B cell (primary cell): ENCODE data around the gene ADORA2A. TPM values are rescaled to one million over a fixed set of nuclear protein-coding genes. Genes with fewer than 3 reads are reported as not detected.

ENCODE experiments used
- ATAC-seq: fragments of 200-7000 bp; cut with Tn5 transposase; one replicate; pipeline ENCODE4 v1.10.0; 2021; ENCODE audit warnings: low read depth, mild to moderate bottlenecking, moderate number of reproducible peaks, moderate library complexity
- CTCF ChIA-PET: fragments of 350-600 bp; sonication (Branson Sonifier 250); formaldehyde crosslinking; loops from one replicate; lab custom pipeline; 2021; ENCODE audit warnings: antibody characterized with exemption, inconsistent platforms; lab: Charles Lee
- POLR2A ChIA-PET: fragments of 350-600 bp; sonication (Branson Sonifier 250); formaldehyde crosslinking; loops from one replicate; lab custom pipeline; 2021; ENCODE audit warnings: antibody characterized with exemption; lab: Charles Lee
- DNase-seq: peaks from one replicate; pipeline ENCODE4 v3.0.0; 2013
- H2AFZ ChIP-seq: 2 replicates; pipeline ENCODE4 v1.6.1; 2012; ENCODE audit warnings: mild to moderate bottlenecking, low read depth, low read length; ENCODE audit not compliant: insufficient read depth, poor library complexity, severe bottlenecking
- H3K27ac ChIP-seq, 2 donors: 1 replicate in 1 of 2; 2 replicates in 1 of 2; pipeline ENCODE4 v1.5.1; 2012 to 2013; ENCODE audit warnings: low read length in 2 of 2, mild to moderate bottlenecking in 2 of 2, moderate library complexity in 1 of 2
- H3K27me3 ChIP-seq, 4 experiments: fragments of 200-600 bp in 1 of 4; sonication (generic) in 1 of 4; replicated peaks in 1 of 4; 1 replicate in 2 of 4; 2 replicates in 2 of 4; pipeline versions ENCODE4 v1.6.1 to v1.7.0; 2013 to 2016; ENCODE audit warnings: low read length in 3 of 4, mild to moderate bottlenecking in 2 of 4, mixed read lengths in 1 of 4, moderate library complexity in 1 of 4; ENCODE audit not compliant: insufficient read depth in 4 of 4, control insufficient read depth in 3 of 4; ENCODE audit errors: control extremely low read depth in 1 of 4
- H3K36me3 ChIP-seq, 2 experiments: replicated peaks in 1 of 2; 1 replicate in 1 of 2; 2 replicates in 1 of 2; pipeline versions ENCODE4 v1.6.1 to v1.7.1; 2013; ENCODE audit warnings: low read length in 1 of 2; ENCODE audit not compliant: insufficient read depth in 2 of 2, control insufficient read depth in 1 of 2; ENCODE audit errors: control extremely low read depth in 1 of 2, extremely low read depth in 1 of 2
- H3K4me1 ChIP-seq, 2 donors: fragments of 200-600 bp in 1 of 2; sonication (generic) in 1 of 2; 1 replicate in 1 of 2; 2 replicates in 1 of 2; pipeline versions ENCODE4 v1.5.1 to v1.6.1; 2013 to 2017; ENCODE audit warnings: low read length in 2 of 2; ENCODE audit not compliant: control insufficient read depth in 2 of 2, insufficient read depth in 2 of 2
- H3K4me2 ChIP-seq: replicated peaks from 2 replicates; pipeline ENCODE3; 2012; ENCODE audit warnings: mild to moderate bottlenecking, low read depth, low read length; ENCODE audit not compliant: poor library complexity, severe bottlenecking
- H3K4me3 ChIP-seq, 5 experiments: fragments of 200-600 bp in 1 of 5; sonication (generic) in 1 of 5; 1 replicate in 3 of 5; 2 replicates in 2 of 5; pipeline versions ENCODE4 v1.5.1 to v1.7.0; 2011 to 2016; ENCODE audit warnings: low read length in 4 of 5, mild to moderate bottlenecking in 4 of 5, low read depth in 2 of 5, control low read depth in 1 of 5, moderate library complexity in 1 of 5; ENCODE audit not compliant: insufficient read depth in 1 of 5; ENCODE audit errors: control extremely low read depth in 1 of 5, extremely low read depth in 1 of 5
- H3K79me2 ChIP-seq: fragments of 200-600 bp; sonication (generic); one replicate; pipeline ENCODE4 v1.6.0; 2016; ENCODE audit warnings: low read length; ENCODE audit not compliant: control insufficient read depth, insufficient read depth
- H3K9ac ChIP-seq: fragments of 200-600 bp; sonication (generic); 2 replicates; pipeline ENCODE4 v1.6.1; 2017; ENCODE audit warnings: mild to moderate bottlenecking, low read length, moderate library complexity
- H3K9me3 ChIP-seq, 3 donors: one replicate each; pipeline versions ENCODE4 v1.6.1 to v1.7.1; 2013; ENCODE audit warnings: low read length in 2 of 3; ENCODE audit not compliant: control insufficient read depth in 2 of 3, insufficient read depth in 1 of 3; ENCODE audit errors: control extremely low read depth in 1 of 3
- H4K20me1 ChIP-seq: 2 replicates; pipeline ENCODE4 v1.6.0; 2012; ENCODE audit warnings: mild to moderate bottlenecking, low read length; ENCODE audit not compliant: insufficient read depth, control insufficient read depth, poor library complexity, severe bottlenecking
- H3K27ac Mint-ChIP-seq: one replicate; pipeline ENCODE4 v1.8.0; 2021; ENCODE audit warnings: mixed read lengths
- H3K27me3 Mint-ChIP-seq: one replicate; pipeline ENCODE4 v1.8.0; 2021; ENCODE audit warnings: mixed read lengths
- H3K4me1 Mint-ChIP-seq: one replicate; pipeline ENCODE4 v1.8.0; 2021; ENCODE audit warnings: mixed read lengths
- H3K4me3 Mint-ChIP-seq: one replicate; pipeline ENCODE4 v1.8.0; 2021; ENCODE audit warnings: mixed read lengths
- H3K9me3 Mint-ChIP-seq: one replicate; pipeline ENCODE4 v1.8.0; 2022; ENCODE audit warnings: mixed read lengths; ENCODE audit not compliant: insufficient read depth
- EZH2 ChIP-seq: IDR thresholded peaks from 2 replicates; pipeline ENCODE4 v1.6.1; 2012; ENCODE audit warnings: borderline replicate concordance, low read depth, mild to moderate bottlenecking, moderate library complexity, low read length; ENCODE audit not compliant: insufficient read depth, poor library complexity, severe bottlenecking
- WGBS: methylation state at CpG from one replicate; pipeline ENCODE4 v1.1.5; 2013; ENCODE audit warnings: missing lambda C conversion rate; ENCODE audit not compliant: insufficient coverage; 5-methylcytosine and 5-hydroxymethylcytosine counted together
- intact Hi-C: fragments of 100-400 bp; cut with micrococcal nuclease; formaldehyde crosslinking; loops from one replicate; pipeline ENCODE4 v1.10.0; 2022
- polyA plus RNA-seq: library from polyadenylated mRNA; depleted of rRNA; stranded (reverse); fragments of >200 nt; gene quantifications from 2 replicates; pipeline ENCODE4 v1.2.3, GENCODE V29; 2012
- total RNA-seq, 2 donors: library from RNA; stranded (reverse); fragments of 120-200 nt in 1 of 2; gene quantifications; 1 replicate in 1 of 2; 2 replicates in 1 of 2; pipeline versions ENCODE4 v1.2.3 to v1.2.4, GENCODE V29; 2013 to 2022
- TF ChIP-seq, protein P1 (sequence below): fragments of 200-600 bp; IDR thresholded peaks from one replicate; pipeline ENCODE4 v1.8.0; 2022; ENCODE audit warnings: antibody characterized with exemption, mild to moderate bottlenecking

Gene ADORA2A
- total and polyA plus RNA-seq, 2 donors (not counting 1 experiment from before 2014, with no cell fraction given) = 30.5 to 45.4 TPM

GRCh38 chr22:24455039-24455438 is 27.6 kb downstream of the ADORA2A start:
- Histone ChIP-seq H3K27me3 (no peaks in the 10 kb centered on the region), H3K9me3 (peaks cover 0 to 7% (median 1%) of the 10 kb centered on the region in 3 donors), H3K79me2 (no peaks in the 10 kb centered on the region), H2AFZ (no peak overlapping the region), H3K4me1 (peaks cover 8 to 10% of the 10 kb centered on the region in 2 donors), H3K4me2 (no peak overlapping the region), H3K27ac (no peak overlapping the region), H3K4me3 (no peak overlapping the region), H3K9ac (no peak overlapping the region), H3K36me3 (no peaks in the 10 kb centered on the region), H4K20me1 (no peaks in the 10 kb centered on the region)
- H3K4me3 Mint-ChIP-seq = no peak overlapping the region
- intact Hi-C loops = no loop called here
- WGBS = 89% methylated on average over 4 of the region's 4 CpGs
- H3K27me3 Mint-ChIP-seq = no peaks in the 10 kb centered on the region
- CTCF ChIA-PET = interaction anchor here (1.2 to 1.7 kb wide), 2 partner anchors 26 to 29 kb away, joined by 3 to 5 read pairs; no protein-coding TSS in a partner anchor
- no peak for TF ChIP-seq EZH2
- TF ChIP-seq, protein P1, sequence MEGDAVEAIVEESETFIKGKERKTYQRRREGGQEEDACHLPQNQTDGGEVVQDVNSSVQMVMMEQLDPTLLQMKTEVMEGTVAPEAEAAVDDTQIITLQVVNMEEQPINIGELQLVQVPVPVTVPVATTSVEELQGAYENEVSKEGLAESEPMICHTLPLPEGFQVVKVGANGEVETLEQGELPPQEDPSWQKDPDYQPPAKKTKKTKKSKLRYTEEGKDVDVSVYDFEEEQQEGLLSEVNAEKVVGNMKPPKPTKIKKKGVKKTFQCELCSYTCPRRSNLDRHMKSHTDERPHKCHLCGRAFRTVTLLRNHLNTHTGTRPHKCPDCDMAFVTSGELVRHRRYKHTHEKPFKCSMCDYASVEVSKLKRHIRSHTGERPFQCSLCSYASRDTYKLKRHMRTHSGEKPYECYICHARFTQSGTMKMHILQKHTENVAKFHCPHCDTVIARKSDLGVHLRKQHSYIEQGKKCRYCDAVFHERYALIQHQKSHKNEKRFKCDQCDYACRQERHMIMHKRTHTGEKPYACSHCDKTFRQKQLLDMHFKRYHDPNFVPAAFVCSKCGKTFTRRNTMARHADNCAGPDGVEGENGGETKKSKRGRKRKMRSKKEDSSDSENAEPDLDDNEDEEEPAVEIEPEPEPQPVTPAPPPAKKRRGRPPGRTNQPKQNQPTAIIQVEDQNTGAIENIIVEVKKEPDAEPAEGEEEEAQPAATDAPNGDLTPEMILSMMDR = no peak
- H3K4me1 Mint-ChIP-seq = peaks cover 13% of the 10 kb centered on the region
- POLR2A ChIA-PET = no interaction called here
- DNase-seq (no peak), ATAC-seq (no peak)
- no peaks in the 10 kb centered on the region for H3K9me3 Mint-ChIP-seq
- no peak overlapping the region for H3K27ac Mint-ChIP-seq

DNA sequence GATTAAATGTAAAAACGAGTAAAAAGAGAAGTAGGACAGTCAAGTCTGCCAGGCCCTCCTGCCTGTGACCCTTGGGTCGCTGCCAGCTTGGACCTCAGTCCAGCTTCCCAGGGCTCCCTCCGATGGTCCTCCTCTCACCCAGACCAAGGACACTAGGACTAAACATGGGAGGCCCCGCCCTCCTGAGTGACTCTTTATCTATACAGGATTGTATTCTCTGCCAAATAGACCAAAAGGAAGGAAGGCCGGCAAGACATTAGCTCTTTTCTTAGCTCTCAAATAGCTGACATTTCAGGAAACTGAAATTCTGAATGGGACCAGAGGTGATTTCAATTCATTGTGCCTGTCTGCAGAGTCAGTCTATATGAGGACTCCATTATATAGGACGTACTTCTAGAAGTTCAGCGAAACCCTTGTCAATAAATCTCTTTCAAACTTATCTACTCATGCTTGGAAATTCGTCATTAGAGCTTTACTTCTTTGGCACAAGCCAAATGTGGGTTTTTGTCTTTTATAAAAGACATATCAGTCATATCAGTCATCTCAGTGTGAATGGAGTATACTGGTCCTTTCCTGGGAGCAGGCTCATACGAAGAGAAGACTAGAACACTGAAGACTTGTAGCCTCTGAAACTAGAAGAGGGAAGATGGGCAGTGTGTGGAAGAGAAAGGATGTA is 28.5 kb downstream of the ADORA2A start:
- ChIA-PET POLR2A (no interaction called here), CTCF (interaction anchor here (0.6 to 1.7 kb wide), 5 partner anchors 9 to 29 kb away, joined by 3 to 5 read pairs (median 3); no protein-coding TSS in a partner anchor)
- DNase-seq (no peak), ATAC-seq (no peak)
- no peak overlapping the region for H3K4me2 ChIP-seq
- no peaks in the 10 kb centered on the region for H3K27me3 ChIP-seq
- Mint-ChIP-seq H3K9me3 (no peaks in the 10 kb centered on the region), H3K27ac (no peak overlapping the region), H3K4me1 (peaks cover 4% of the 10 kb centered on the region), H3K27me3 (no peaks in the 10 kb centered on the region), H3K4me3 (no peak overlapping the region)
- H3K27ac ChIP-seq = no peak overlapping the region
- H3K4me3 ChIP-seq = no peak overlapping the region
- WGBS = 89% methylated on average over 4 of the region's 9 CpGs
- TF ChIP-seq, protein P1 = no peak
- TF ChIP-seq EZH2 = no peak
- intact Hi-C loops = no loop called here
- H3K36me3 ChIP-seq = no peaks in the 10 kb centered on the region
- H3K79me2 ChIP-seq = no peaks in the 10 kb centered on the region
- no peak overlapping the region for H2AFZ ChIP-seq
- peaks cover 1% of the 10 kb centered on the region in 2 donors for H3K4me1 ChIP-seq
- H3K9ac ChIP-seq = no peak overlapping the region
- H4K20me1 ChIP-seq = no peaks in the 10 kb centered on the region
- H3K9me3 ChIP-seq = peaks cover 0 to 7% (median under 1%) of the 10 kb centered on the region in 3 donors
